HG03442 (cell line): ENCODE measurements around the gene RHOT1.
"Not testable (repeated sequence)": the region's sequence is repeated elsewhere in the genome, so short reads cannot be mapped to it uniquely, and the experiment has no call there.

Experiments used
- ATAC-seq: cut with Tn5 transposase; IDR thresholded peaks from one replicate; pipeline ENCODE4 v1.9.1; 2021; ENCODE audit warnings: mild to moderate bottlenecking, moderate library complexity; ENCODE audit not compliant: unreplicated experiment

Gene RHOT1

GRCh38 chr17:32123782-32124181, 18.5 kb upstream of the RHOT1 start:
- ATAC-seq = no peak

- no peak for ATAC-seq
Observed at GRCh38 chr17:32124985-32125847, 17.1 kb upstream of the RHOT1 start.

- ATAC-seq = no peak
Observed at GRCh38 chr17:32125848-32126153, 16.5 kb upstream of the RHOT1 start.

GRCh38 chr17:32126325-32126724, 16.0 kb upstream of the RHOT1 start:
- ATAC-seq = no peak

GRCh38 chr17:32126746-32127145, 15.6 kb upstream of the RHOT1 start:
- no peak for ATAC-seq

GRCh38 chr17:32127158-32127897, 15.0 kb upstream of the RHOT1 start:
- ATAC-seq = peak; percentile 74

- not testable (repeated sequence) for ATAC-seq
Observed at GRCh38 chr17:32128470-32128869, 13.8 kb upstream of the RHOT1 start.

- ATAC-seq = not testable (repeated sequence)
Observed at GRCh38 chr17:32135497-32136117, 6.7 kb upstream of the RHOT1 start.

GRCh38 chr17:32136856-32137255, 5.4 kb upstream of the RHOT1 start:
- ATAC-seq = no peak

- ATAC-seq = not testable (repeated sequence)
Observed at GRCh38 chr17:32139504-32139903, 2.8 kb upstream of the RHOT1 start.

- ATAC-seq = no peak
Observed at GRCh38 chr17:32141258-32141657, 1.0 kb upstream of the RHOT1 start.

GRCh38 chr17:32141679-32142037, 644 bp upstream of the RHOT1 start:
- no peak for ATAC-seq

GRCh38 chr17:32142857-32143526, 690 bp downstream of the RHOT1 start:
- ATAC-seq = no peak

- ATAC-seq = no peak
Observed at GRCh38 chr17:32143527-32143870, 1.2 kb downstream of the RHOT1 start.

GRCh38 chr17:32144442-32144841, 2.1 kb downstream of the RHOT1 start:
- ATAC-seq = not testable (repeated sequence)

- no peak for ATAC-seq
Observed at GRCh38 chr17:32148351-32148750, 6.0 kb downstream of the RHOT1 start.

GRCh38 chr17:32150358-32150757, 8.1 kb downstream of the RHOT1 start:
- no peak for ATAC-seq

- no peak for ATAC-seq
Observed at GRCh38 chr17:32152130-32152529, 9.8 kb downstream of the RHOT1 start.

- no peak for ATAC-seq
Observed at GRCh38 chr17:32155896-32156295, 13.6 kb downstream of the RHOT1 start.

- ATAC-seq = no peak
Observed at GRCh38 chr17:32156656-32157055, 14.4 kb downstream of the RHOT1 start.

GRCh38 chr17:32157225-32157624, 14.9 kb downstream of the RHOT1 start:
- no peak for ATAC-seq
